Measurements from ENCODE around the gene WNT2B.

GRCh38 chr1:112565800-112566199 lies 57.0 kb downstream of the WNT2B start:
- TF ChIP-seq CTCF (IDR thresholded peaks at IDR 0.05): no peak
- no peak for TF ChIP-seq EZH2 (IDR thresholded peaks at IDR 0.05; ENCODE audit: borderline replicate concordance, insufficient read depth, low read depth, low read length, poor library complexity, severe bottlenecking)
